DOHH2 (cell line): ENCODE data around the gene CHST13.

Experiments
- H3F3A ChIP-seq: fragments of 200-600 bp; sonication (generic), shearing (Covaris generic); 2 replicates; pipeline ENCODE4 v1.6.0; 2016; ENCODE audit warnings: antibody characterized with exemption, mild to moderate bottlenecking; ENCODE audit not compliant: control insufficient read depth, insufficient read depth
- H3K27ac ChIP-seq: fragments of 200-600 bp; sonication (generic); 2 replicates; pipeline ENCODE4 v1.5.1; 2014; ENCODE audit warnings: low read depth, mild to moderate bottlenecking, low read length, moderate library complexity
- H3K27me3 ChIP-seq: fragments of 200-600 bp; sonication (generic); 2 replicates; pipeline ENCODE4 v1.6.1; 2014; ENCODE audit warnings: mild to moderate bottlenecking, low read length, mixed read lengths; ENCODE audit not compliant: control insufficient read depth
- H3K36me3 ChIP-seq: fragments of 200-600 bp; sonication (generic); 2 replicates; pipeline ENCODE4 v1.6.1; 2014; ENCODE audit warnings: mild to moderate bottlenecking, low read length, moderate library complexity, mixed read lengths; ENCODE audit not compliant: control insufficient read depth
- H3K4me1 ChIP-seq: fragments of 200-600 bp; sonication (generic); 2 replicates; pipeline ENCODE4 v1.6.1; 2014; ENCODE audit warnings: mild to moderate bottlenecking, low read length, mixed read lengths; ENCODE audit not compliant: control insufficient read depth
- H3K4me2 ChIP-seq: fragments of 200-600 bp; sonication (generic); 2 replicates; pipeline ENCODE4 v1.6.0; 2014; ENCODE audit warnings: mild to moderate bottlenecking, low read length, moderate library complexity
- H3K4me3 ChIP-seq: fragments of 200-600 bp; sonication (generic); 2 replicates; pipeline ENCODE4 v1.5.1; 2014; ENCODE audit warnings: mild to moderate bottlenecking, low read length, mixed read lengths
- H3K79me2 ChIP-seq: fragments of 200-600 bp; sonication (generic); 2 replicates; pipeline ENCODE4 v1.6.1; 2014; ENCODE audit warnings: mild to moderate bottlenecking, low read length, mixed read lengths; ENCODE audit not compliant: control insufficient read depth
- H3K9me2 ChIP-seq: fragments of 200-600 bp; sonication (generic); replicated peaks from 2 replicates; pipeline ENCODE4 v1.6.1; 2014; ENCODE audit warnings: mild to moderate bottlenecking, low read length, mixed read lengths; ENCODE audit not compliant: control insufficient read depth
- H3K9me3 ChIP-seq: fragments of 200-600 bp; sonication (generic); 2 replicates; pipeline ENCODE4 v1.6.1; 2014; ENCODE audit warnings: antibody characterized with exemption, low read length, mixed read lengths; ENCODE audit not compliant: control insufficient read depth, insufficient read depth
- H4K20me1 ChIP-seq: fragments of 200-600 bp; sonication (generic); 2 replicates; pipeline ENCODE4 v1.6.0; 2014; ENCODE audit warnings: low read depth, mild to moderate bottlenecking, antibody characterized with exemption, low read length, moderate library complexity; ENCODE audit not compliant: control insufficient read depth, insufficient read depth
- CTCF ChIP-seq: fragments of 200-600 bp; sonication (generic); IDR thresholded peaks from one replicate; pipeline ENCODE4 v1.5.1; 2014; ENCODE audit warnings: antibody characterized with exemption, mild to moderate bottlenecking, low read depth, low read length; ENCODE audit not compliant: poor library complexity, severe bottlenecking
- EZH2phosphoT487 ChIP-seq: fragments of 200-600 bp; sonication (generic); IDR thresholded peaks from 2 replicates; pipeline ENCODE4 v1.6.1; 2017; ENCODE audit warnings: borderline replicate concordance, mild to moderate bottlenecking, antibody characterized with exemption, low read length, moderate library complexity, mixed read lengths

CHST13 gene

GRCh38 chr3:126558336-126559071 is 34.5 kb downstream of the CHST13 start, which contains the start of gene C3orf22:
C3orf22 (minus strand) TSS chr3:126558932; CDS start chr3:126553390, 5,542 bp downstream.
- H3K27me3 ChIP-seq = 0 out of 2 replicates have a peak, but pooled peaks cover 7% of the 10 kb centered on the region
- no peak within 1 kb of the TSS for H3K4me3 ChIP-seq
- no peak within 1 kb of the TSS for H3K27ac ChIP-seq
- no peaks in the 10 kb centered on the region for H3K9me3 ChIP-seq
- H3K36me3 ChIP-seq = no peaks in the 10 kb centered on the region
- no peaks in the 10 kb centered on the region for H3K9me2 ChIP-seq
- TF ChIP-seq EZH2phosphoT487 = no peak
- no peak for TF ChIP-seq CTCF
- H3F3A ChIP-seq = no peaks in the 10 kb centered on the region
- H4K20me1 ChIP-seq = no peaks in the 10 kb centered on the region
- H3K79me2 ChIP-seq = no peaks in the 10 kb centered on the region
- H3K4me2 ChIP-seq = no peak within 1 kb of the TSS
- H3K4me1 ChIP-seq = no peaks in the 10 kb centered on the region

DNA sequence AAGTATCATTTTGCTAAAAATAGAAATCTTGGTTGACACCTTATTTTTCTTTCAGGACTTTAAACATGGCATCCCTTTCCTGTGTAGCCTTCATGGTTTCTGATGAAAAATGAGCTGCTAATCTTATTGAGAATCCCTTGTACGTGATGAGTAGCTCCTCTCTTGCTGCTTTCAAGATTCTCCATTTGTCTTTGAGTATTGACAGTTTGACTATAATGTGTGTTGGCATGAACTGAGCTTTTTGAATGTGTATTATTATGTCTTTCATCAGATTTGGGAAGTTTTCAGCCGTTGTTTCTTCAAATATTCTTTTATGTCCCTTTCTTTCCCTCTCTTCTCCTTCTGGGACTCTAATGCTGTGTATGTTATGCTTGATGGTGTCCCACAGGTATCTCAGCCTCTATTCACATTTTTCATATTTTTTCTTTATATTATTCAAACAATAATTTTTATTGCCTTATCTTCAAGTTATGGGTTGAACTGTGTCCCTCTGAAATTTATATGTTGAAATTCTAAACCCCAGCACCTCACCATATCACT is 38.9 kb downstream of the CHST13 start:
- H3K9me2 ChIP-seq = no peaks in the 10 kb centered on the region
- no peak overlapping the region for H3K4me3 ChIP-seq
- H3F3A ChIP-seq = no peaks in the 10 kb centered on the region
- no peak overlapping the region for H3K4me2 ChIP-seq
- peaks cover 30% of the 10 kb centered on the region for H3K27me3 ChIP-seq
- TF ChIP-seq CTCF (no peak), EZH2phosphoT487 (no peak)
- no peaks in the 10 kb centered on the region for H3K79me2 ChIP-seq
- no peaks in the 10 kb centered on the region for H3K4me1 ChIP-seq
- no peak overlapping the region for H3K27ac ChIP-seq
- H4K20me1 ChIP-seq = no peaks in the 10 kb centered on the region
- no peaks in the 10 kb centered on the region for H3K9me3 ChIP-seq
- no peaks in the 10 kb centered on the region for H3K36me3 ChIP-seq

DNA sequence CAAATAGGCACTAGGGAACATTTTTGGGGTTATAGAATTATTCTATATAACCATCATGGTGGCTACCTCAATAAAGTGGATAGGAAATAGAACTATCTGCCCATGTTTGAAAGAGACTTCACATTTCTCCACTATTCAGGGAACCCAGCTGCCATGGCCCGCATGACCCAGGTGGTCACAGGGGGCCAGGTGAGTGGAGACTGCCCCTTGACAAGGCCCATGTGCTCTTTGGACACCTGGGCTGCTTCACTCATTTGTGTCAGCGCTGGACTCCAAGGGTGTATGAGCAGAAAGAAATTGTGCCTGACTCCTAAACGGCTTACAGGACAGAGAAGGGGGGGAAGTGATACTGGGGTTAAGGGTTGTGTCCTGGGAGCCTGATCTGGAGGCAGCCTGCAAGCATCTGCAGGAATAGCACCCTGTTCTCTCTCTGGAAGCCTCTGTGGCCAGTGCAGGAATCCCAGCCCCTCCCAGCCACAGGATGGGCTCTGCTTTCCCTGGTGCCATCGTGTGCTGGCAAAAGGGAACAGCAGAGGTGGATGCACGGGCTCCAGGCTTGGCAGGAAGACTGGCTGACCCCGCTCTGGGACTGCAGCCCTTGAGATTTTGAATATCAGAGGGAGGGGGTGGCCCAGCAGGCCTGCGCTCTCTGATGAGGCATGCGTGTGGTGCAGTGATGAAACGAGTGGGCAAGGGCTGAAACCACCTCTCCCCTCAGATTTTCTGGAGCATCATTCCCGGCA is 43.9 kb downstream of the CHST13 start:
- Histone ChIP-seq H3F3A (no peaks in the 10 kb centered on the region), H3K36me3 (no peaks in the 10 kb centered on the region), H3K9me3 (no peaks in the 10 kb centered on the region), H3K4me2 (no peak overlapping the region), H3K27me3 (peaks cover 22% of the 10 kb centered on the region), H3K79me2 (no peaks in the 10 kb centered on the region), H3K27ac (no peak overlapping the region), H4K20me1 (no peaks in the 10 kb centered on the region), H3K4me3 (no peak overlapping the region), H3K4me1 (no peaks in the 10 kb centered on the region), H3K9me2 (no peaks in the 10 kb centered on the region)
- TF ChIP-seq EZH2phosphoT487 (no peak), CTCF (no peak)
